CD4-positive, alpha-beta T cell treated with Interleukin-4 for 1 hour (primary cell): ENCODE data around the gene ZFAND2B.
"Not testable (repeated sequence)": the region's sequence is repeated elsewhere in the genome, so short reads cannot be mapped to it uniquely, and the experiment has no call there.

Experiments
- DNase-seq, 2 donors: peaks; one replicate each; pipeline ENCODE4 v3.0.0-alpha.2; 2020 to 2022

The ZFAND2B gene

DNA sequence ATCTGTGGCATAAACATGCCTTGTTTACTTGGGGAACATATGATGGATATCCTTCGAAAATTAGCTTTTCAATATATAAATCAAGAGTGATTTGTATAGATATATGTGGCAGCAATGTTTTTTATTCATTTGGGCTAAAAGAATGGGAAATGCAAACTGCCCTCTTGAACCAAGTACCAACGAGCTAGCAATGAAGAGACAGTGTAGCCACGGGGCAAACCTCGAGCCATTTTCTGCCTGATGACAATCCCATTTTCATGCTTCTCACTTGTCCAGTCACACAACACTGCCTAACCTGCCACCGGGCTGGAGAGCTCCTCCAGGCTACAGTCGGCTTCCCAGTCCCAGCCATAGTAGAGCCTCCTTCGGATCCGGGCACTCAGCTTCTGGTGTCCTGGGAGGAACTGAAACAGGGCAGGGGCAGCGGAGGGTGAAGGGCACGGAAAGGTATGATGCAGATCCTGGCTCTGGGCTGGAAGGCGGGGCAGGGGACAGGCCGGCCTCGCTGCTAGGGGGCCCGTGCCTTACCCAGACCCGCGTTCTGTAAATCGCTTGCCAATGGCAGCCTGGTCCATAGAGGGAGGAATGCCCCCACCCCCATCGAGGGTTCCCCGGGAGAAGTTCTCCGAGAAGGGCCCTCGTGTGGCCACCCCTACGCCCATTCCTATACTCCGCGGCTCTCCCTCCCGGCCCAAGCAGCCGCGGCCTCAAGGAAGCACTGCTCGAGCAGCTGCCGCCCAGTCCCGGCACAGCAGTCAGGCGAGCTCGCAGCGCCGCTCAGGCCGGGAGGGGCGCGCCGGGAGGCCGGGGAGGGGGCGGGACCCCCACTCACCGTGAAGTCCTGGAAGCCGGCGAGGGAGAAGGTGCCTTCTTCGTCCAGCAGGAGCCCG lies 30.4 kb upstream of the ZFAND2B start:
- peak in 1 of 2 donors; percentile 69 for DNase-seq

DNA sequence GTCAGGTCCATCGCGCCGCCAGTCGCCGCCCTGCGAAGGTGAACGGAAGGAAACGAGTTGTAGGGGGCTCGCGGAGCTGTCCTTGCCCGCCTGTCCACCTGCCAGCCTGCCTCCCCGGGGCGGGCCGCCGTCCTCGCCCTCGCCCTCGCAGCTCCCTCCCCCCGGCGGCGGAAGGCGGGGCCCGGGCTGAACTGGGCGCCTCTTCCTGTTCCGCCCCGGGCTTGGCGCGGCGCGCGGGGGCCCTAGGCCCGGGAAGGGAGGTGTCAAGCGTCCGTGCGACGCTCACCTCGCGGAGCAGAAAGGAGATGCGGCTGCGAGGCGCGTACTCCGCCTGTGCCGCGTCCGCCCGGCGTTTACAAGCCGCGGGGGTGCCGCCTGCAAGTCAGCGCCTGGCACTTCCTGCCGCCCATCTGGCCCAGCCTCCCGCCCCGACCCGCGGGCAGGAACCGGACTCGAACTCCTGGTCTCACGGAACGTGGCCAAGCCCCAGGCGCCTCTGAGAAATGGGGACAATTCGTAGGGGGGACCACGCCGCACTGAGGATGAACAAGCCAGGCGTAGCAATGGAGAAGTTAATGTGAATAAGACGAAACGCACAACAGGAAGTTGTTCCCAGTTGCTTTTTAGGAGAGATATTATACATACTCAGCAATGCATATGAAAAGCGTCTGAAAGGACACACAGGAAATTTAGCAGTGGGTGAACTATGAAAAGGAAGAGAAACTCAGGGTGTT lies 29.6 kb upstream of the ZFAND2B start, which contains the start of gene CNPPD1:
Gene CNPPD1, minus strand, starts transcription at position 108 of the 734 bp plus-strand sequence. Its CDS starts 97 bp downstream, at position 11.
- DNase-seq = peak; percentile 87 to 89

DNA sequence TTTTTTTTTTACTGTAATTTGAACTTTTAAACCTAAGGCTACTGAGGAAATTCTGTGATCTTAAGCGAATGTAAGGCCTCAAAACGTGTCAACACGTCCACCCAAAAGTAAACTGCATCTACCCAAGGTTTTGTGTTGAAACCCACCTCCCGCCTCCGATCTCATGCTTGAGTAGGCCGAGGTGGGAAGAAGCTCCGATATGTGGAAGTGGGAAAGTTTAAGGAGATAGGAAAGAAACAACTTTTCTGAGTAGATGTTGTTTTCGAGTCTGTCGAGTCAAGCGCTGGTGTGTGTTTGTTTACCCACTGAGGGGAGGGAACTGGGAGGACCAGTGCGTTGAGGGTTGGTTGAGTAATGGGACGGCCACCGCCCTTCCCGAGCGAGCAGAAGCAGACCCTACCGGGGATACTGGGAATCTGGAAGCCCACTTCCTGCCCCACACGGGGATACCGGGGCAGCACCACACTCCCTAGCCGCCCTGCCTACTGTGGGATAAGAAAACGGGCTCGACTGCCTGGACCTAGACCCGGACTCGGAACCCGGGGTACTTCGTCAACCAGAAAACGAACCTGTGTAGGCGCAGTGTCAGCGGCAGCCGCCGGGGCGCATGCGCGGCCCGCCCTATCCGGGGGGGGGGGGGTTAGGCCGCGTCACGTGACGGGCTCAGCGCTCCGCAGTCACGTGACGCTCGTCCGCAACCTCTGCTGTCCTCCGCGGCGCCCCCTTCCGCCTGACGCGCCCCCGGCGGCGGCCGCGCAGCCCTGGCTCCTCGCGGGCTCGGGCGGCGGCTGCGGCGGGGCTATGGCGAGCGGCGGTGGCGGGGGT lies 28.8 kb upstream of the ZFAND2B start, which contains the start of gene RETREG2:
Gene RETREG2, plus strand, starts transcription at position 724 of the 825 bp plus-strand sequence. Its CDS starts 78 bp downstream, at position 802.
- DNase-seq = peak; percentile 90 to 91

DNA sequence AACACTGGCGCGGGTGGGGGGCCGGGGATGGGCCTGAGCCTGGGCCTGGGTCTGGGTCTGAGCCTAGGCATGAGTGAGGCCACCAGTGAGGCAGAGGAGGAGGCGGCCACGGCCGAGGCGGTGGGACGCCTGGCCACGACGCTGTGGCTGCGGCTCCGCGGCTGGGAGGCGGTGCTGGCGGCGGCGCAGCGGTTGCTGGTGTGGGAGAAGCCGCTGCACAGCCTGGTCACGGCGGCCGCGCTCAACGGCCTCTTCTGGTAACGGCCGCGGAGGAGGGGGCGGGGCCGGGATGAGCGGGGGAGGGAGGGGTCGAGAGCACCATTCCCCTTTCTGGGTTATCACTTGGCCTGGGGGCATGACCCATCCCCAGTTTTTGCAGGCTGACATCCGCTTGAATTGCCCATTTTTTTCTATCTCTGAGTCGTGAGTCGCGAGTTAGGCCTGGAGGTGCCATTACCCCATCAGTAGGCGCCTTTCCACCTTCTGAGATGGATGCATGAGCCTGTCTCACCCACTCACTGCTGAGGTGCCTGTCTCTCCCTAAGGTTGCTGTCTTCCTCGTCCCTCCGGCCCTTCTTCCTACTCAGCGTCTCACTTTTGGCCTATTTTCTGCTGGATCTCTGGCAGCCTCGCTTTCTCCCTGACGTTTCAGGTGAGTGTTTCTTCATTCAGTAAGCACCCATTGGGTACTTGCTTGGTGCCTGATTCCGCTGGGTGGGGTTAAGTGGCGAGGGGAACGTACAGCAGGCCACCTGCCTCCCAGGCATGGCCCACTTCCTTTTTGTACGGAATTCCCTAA lies 28.0 kb upstream of the ZFAND2B start:
- no peak for DNase-seq

DNA sequence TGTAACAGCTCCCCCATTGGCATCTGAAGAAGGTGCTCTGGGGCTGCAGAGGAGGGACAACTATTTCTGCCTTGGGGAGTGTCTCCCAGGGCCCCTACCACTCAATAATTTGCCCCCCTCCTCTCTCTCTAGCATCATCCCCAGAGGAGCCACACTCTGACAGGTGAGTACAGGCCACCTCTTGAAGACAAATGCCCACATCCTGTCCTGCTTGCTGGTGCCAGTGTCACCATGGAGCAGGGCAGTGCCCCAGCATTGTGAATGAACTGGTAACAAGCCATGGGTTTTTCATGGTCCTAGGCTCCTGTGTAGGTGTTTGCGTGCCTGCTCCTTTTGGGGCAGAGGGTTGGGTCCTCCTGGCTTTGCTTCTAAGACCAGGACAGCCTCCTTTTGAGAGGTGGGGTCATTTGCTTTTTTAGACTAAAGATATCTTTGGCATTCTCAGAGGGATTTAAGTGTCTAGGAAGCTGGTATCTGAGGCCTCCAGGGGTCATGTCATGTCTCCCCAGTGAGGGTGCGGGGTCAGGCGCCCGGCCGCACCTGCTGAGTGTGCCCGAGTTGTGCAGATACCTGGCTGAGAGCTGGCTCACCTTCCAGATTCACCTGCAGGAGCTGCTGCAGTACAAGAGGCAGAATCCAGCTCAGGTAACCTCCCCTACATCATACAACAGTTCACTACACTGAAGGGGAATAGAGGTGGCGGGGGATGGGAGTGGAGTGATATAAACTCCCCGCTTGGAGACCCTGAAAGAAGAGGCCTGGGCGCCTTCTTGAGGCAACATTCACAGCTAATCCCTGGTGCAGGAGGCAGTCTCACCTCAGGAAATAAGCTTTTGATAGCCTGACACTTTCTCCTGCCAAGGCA lies 26.7 kb upstream of the ZFAND2B start:
- no peak for DNase-seq

DNA sequence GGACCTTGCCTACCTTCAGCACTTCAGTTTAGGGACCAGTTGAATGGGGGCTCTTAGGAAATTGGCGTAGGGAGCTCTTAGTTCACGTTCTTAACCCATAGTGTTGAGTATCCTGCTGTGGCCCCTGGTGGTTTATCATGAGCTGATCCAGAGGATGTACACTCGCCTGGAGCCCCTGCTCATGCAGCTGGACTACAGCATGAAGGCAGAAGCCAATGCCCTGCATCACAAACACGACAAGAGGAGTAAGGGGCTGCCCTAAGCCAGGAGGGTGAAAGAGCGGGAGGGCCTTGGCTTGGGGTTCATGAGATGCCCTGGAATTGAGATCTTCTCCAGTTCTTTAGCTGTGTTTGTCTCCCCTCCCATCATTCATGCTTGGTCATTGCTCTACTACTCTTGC lies 25.6 kb upstream of the ZFAND2B start:
- DNase-seq = no peak

DNA sequence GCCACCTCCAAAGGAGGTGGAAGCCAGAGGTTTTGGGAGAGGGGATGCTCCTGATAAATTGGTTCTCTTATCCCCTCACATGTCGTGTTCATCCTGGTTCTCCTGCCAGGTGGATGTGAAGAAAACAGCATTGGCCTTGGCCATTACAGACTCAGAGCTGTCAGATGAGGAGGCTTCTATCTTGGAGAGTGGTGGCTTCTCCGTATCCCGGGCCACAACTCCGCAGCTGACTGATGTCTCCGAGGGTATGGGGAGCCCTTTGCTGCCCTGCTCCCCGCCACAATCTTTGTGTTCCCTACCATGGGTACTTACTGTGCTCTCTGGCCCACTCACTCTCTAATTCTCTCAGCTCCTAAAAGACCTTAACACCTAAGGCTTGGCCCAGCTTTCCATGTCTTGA lies 25.1 kb upstream of the ZFAND2B start:
- DNase-seq = no peak

DNA sequence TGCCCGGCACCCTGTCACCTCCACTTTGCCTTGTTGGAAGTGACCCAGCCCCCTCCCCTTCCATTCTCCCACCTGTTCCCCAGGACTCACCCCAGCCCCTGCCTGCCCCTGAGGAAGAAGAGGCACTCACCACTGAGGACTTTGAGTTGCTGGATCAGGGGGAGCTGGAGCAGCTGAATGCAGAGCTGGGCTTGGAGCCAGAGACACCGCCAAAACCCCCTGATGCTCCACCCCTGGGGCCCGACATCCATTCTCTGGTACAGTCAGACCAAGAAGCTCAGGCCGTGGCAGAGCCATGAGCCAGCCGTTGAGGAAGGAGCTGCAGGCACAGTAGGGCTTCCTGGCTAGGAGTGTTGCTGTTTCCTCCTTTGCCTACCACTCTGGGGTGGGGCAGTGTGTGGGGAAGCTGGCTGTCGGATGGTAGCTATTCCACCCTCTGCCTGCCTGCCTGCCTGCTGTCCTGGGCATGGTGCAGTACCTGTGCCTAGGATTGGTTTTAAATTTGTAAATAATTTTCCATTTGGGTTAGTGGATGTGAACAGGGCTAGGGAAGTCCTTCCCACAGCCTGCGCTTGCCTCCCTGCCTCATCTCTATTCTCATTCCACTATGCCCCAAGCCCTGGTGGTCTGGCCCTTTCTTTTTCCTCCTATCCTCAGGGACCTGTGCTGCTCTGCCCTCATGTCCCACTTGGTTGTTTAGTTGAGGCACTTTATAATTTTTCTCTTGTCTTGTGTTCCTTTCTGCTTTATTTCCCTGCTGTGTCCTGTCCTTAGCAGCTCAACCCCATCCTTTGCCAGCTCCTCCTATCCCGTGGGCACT lies 24.0 kb upstream of the ZFAND2B start:
- no peak for DNase-seq

DNA sequence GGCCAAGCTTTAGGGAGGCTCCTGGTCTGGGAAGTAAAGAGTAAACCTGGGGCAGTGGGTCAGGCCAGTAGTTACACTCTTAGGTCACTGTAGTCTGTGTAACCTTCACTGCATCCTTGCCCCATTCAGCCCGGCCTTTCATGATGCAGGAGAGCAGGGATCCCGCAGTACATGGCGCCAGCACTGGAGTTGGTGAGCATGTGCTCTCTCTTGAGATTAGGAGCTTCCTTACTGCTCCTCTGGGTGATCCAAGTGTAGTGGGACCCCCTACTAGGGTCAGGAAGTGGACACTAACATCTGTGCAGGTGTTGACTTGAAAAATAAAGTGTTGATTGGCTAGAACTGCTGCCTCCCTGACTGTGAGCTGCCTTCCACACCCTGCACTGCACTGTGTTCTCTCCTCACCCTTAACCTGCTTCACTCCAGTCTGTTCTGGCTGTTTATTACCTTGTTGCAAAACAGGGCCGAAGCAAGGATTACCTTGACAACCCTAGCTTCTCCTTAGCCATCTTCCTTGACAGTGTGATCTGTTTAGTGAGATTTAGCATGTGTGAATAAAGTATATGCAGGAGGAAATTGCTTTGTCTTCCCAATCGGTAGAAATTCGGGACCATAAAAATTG lies 23.3 kb upstream of the ZFAND2B start:
- DNase-seq = no peak

DNA sequence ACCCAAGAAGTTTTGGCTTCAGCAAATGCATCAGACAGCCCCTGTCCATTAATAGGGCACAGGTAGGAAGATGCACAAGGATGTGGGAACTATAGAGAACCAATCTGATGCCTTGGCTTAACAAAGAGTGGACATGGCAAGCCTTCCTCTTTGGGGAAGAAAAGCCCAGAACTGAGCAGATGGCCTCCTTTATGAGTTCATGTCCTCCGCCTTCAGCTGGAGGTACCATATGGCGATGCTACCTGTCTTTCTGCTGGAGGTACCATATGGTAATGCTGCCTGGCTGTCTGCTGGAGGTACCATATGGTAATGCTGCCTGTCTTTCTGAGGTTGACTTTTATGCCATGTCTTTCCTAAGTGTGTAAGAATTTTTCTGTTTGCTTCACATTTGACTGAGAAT lies 22.5 kb upstream of the ZFAND2B start:
- DNase-seq = no peak

DNA sequence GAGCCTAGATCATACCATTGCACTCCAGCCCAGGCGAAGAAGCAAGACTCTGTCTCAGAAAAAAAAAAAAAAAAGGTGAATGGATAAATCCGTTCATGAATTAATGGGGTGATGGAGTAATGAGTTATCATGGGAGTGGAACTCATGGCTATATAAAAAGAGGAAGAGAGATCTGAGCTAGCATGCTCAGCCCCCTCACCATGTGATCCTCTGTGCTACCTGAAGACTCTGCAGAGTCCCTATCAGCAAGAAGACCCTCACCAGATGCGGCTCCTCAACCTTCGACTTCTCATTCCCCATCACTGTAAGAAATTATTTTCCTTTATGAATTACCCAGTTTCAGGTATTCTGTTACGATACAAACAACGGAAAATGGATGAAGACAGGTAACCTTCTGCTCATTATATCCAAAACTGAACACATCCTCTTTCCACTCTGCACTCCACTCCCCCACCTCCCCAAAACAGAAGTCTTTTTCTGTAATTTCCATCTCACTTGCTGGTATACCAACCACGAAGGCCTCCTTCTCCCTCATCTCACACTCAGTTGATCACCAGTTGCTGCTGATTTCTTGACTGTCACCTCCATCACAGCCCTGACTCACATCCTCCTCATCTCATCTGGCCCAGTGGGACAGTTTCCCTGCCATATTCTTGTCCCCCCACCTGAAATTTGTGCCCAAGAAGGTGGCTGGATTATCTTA lies 19.7 kb upstream of the ZFAND2B start:
- DNase-seq = no peak

DNA sequence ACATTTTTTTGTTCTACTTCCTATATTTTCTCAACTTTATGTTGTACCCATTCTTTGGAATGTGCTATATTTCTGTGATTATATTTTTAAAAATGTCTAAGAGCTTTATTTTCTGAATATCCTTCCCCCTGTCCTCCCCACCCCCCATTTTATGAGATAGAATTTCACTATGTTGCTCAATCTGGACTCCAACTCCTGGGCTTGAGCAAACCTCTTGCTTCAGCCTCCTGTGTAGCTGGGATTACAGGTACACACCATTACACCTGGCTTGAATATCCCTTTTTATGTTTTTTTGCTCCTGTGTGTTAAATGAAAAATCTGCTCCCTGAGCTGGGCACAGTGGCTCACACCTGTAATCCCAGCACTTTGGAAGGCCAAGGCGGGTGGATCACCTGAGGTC lies 9.2 kb upstream of the ZFAND2B start:
- no peak for DNase-seq

DNA sequence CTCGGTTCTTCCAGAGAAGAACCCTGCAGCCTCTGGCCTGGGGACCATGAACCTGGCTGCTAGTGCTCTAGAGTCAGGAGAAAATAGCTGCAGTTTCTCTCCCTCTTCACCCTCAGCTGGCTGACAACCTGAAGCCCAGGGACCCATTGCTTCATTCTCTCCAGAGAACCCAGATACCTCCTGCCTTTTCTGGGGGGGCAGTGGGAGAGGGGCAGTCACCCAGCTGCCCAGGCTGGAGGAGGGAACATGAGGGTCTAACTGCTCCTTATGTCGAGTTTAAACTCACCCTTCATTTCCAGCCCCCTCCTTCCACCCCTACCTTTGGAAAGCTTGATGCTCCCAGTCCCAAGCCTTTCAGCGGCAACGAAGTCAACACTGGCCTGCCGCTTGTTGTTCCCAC lies 7.6 kb upstream of the ZFAND2B start:
- no peak for DNase-seq

DNA sequence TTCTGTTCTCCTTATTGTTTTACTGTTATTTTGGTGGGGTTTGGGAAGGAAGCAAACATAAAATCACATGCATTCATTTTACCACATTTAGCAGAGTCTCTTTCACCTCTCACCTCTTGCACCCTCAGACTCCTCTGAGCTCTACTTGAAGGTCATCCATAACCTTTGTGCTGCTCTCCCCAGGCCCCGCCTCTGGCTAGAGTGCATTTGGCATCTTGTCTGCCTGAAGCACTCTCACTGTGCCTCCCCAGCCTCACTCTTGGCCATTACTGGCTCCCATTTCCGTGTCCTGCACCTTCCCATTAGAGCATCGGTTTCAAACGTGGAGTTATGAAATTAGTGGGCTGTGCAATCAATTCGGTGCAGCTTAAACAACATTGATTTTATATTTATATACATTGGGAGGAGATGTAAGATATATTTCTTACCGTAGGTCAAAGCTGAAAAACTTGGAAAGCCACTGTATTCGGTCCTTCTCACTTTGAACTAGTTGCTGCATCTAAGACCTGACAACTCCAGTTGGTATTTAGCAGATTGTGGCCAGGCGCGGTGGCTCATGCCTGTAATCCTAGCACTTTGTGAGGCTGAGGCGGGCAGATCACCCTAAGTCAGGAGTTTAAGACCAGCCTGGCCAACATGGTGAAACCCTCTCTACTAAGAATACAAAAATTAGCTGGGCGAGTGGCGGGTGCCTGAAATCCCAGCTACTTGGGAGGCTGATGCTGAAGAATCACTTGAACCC lies 6.9 kb upstream of the ZFAND2B start:
- DNase-seq = no peak

DNA sequence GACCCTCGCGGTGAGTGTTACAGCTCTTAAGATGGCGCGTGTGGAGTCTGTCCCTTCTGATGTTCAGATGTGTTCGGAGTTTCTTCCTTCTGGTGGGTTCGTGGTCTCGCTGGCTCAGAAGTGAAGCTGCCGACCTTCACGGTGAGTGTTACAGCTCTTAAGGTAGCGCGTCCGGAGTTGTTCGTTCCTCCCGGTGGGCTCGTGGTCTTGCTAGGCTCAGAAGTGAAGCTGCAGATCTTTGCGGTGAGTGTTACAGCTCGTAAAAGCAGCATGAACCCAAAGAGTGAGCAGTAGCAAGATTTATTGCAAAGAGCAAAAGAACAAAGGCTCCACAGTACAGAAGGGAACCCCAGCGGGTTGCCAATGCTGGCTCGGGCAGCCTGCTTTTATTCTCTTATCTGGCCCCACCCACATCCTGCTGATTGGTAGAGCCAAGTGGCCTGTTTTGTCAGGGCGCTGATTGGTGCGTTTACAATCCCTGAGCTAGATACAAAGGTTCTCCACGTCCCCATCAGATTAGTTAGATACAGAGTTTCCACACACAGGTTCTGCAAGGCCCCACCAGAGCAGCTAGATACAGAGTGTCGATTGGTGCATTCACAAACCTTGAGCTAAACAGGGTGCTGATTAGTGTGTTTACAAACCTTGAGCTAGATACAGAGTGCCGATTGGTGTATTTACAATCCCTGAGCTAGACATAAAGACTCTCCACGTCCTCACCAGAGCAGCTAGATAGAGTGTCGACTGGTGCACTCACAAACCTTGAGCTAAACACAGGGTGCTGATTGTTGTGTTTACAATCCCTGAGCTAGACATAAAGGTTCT lies 5.9 kb upstream of the ZFAND2B start:
- peak; percentile 35 to 60 for DNase-seq

DNA sequence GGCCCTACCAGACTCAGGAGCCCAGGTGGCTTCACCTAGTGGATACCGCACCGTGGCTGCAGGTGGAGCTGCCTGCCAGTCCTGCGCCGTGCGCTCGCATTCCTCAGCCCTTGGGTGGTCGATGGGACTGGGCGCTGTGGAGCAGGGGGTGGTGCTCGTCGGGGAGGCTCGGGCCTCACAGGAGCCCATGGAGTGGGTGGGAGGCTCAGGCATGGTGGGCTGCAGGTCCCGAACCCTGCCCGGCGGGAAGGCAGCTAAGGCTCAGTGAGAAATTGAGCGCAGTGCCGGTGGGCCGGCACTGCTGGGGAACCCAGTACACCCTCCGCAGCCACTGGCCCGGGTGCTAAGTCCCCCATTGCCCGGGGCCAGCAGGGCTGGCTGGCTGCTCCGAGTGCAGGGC lies 5.3 kb upstream of the ZFAND2B start:
- DNase-seq = not testable (repeated sequence)

DNA sequence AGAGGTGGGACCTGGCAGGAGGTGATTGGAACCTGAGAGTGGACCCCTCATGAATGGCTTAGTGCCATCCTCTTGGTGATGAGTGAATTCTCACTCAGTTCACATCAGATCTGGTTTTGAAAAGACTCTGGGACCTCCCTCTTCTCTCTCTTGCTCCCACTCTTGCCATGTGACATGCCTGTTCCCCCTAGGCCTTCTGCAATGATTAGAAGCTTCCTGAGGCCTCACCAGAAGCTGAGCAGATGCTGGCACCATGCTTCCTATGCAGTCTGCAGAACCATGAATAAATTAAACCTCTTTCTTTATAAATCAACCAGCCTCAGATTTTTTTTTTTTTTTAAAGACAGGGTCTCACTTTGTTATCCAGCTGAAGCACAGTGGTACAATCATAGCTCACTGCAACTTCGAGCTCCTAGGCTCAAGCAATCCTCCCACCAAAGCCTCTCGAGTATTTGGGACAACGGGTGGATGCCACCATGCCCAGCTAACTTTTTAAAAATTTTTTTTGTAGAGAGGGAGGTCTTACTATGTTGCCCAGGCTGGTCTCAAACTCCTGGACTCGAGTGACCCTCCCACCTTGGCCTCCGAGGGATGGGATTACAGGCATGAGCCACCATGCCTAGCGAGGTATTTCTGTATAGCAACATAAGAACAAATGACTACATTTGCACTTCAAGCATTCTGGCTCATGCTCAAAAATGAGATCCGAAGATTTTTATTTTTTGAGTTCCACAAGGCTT lies 2.0 kb upstream of the ZFAND2B start:
- no peak for DNase-seq
